Heart left ventricle (tissue), 16 donors: ENCODE measurements around the gene TFPI2. TPM values are rescaled to one million over a fixed set of nuclear protein-coding genes. Genes with fewer than 3 reads are reported as not detected.

Experiments
- ATAC-seq, 4 donors: fragments of 200-7000 bp; cut with Tn5 transposase; one replicate each; pipeline ENCODE4 v1.9.1; 2020 to 2022; ENCODE audit warnings: moderate library complexity in 4 of 4, mild to moderate bottlenecking in 3 of 4, moderate number of reproducible peaks in 1 of 4
- DNase-seq, 5 donors: peaks; one replicate each; pipeline ENCODE4 v3.0.0-alpha.2; 2020
- H3K27ac ChIP-seq, 12 donors: fragments of 200-600 bp; sonication (generic) in 4 of 12; one replicate each; pipeline versions ENCODE4 v1.5.0 to v1.8.0; 2016 to 2022; ENCODE audit warnings: mild to moderate bottlenecking in 2 of 12
- H3K27me3 ChIP-seq, 9 donors: fragments of 200-600 bp; sonication (generic) in 2 of 9; one replicate each; pipeline versions ENCODE4 v1.5.1 to v1.8.0; 2016 to 2022; ENCODE audit warnings: mild to moderate bottlenecking in 3 of 9
- H3K36me3 ChIP-seq, 9 donors: fragments of 200-600 bp; sonication (generic) in 2 of 9; one replicate each; pipeline versions ENCODE4 v1.5.0 to v1.8.0; 2018 to 2022; ENCODE audit warnings: mild to moderate bottlenecking in 2 of 9
- H3K4me1 ChIP-seq, 12 donors: fragments of 200-600 bp; sonication (generic) in 4 of 12; one replicate each; pipeline versions ENCODE4 v1.5.0 to v1.8.0; 2016 to 2022; ENCODE audit warnings: mild to moderate bottlenecking in 3 of 12
- H3K4me3 ChIP-seq, 12 donors: fragments of 200-600 bp; sonication (generic) in 4 of 12; one replicate each; pipeline versions ENCODE4 v1.5.0 to v1.8.0; 2017 to 2022; ENCODE audit warnings: mild to moderate bottlenecking in 9 of 12, moderate library complexity in 4 of 12
- H3K9me3 ChIP-seq, 12 donors: fragments of 200-600 bp; sonication (generic) in 4 of 12; one replicate each; pipeline versions ENCODE4 v1.5.0 to v1.8.0; 2016 to 2022; ENCODE audit warnings: mild to moderate bottlenecking in 1 of 12
- CTCF ChIP-seq, 12 donors: fragments of 200-600 bp; sonication (generic) in 4 of 12; IDR thresholded peaks; one replicate each; pipeline versions ENCODE4 v1.5.0 to v1.8.0; 2018 to 2022; ENCODE audit warnings: antibody characterized with exemption in 12 of 12, mild to moderate bottlenecking in 5 of 12
- POLR2A ChIP-seq, 2 donors: fragments of 450-650 bp; IDR thresholded peaks; one replicate each; pipeline ENCODE4 v1.6.1; 2017; ENCODE audit warnings: antibody characterized with exemption in 2 of 2, mild to moderate bottlenecking in 2 of 2, moderate library complexity in 2 of 2
- WGBS, 4 donors: extraction: QIAGEN DNeasy Blood & Tissue Kit in 2 of 4; methylation state at CpG; one replicate each; pipeline versions ENCODE4 v1.1.5 to v1.1.7; 2013 to 2018; 5-methylcytosine and 5-hydroxymethylcytosine counted together
- intact Hi-C, 10 donors: fragments of 100-400 bp; cut with DNase I; formaldehyde crosslinking; loops; one replicate each; pipeline versions ENCODE4 v1.11.1 to v1.14.2; 2022
- polyA plus RNA-seq, 2 donors: library from polyadenylated mRNA; stranded (reverse); fragments of 200-250 nt; gene quantifications; one replicate each; pipeline ENCODE4 v1.2.3, GENCODE V29; 2013
- total RNA-seq, 9 donors: library from RNA; depleted of rRNA in 2 of 9; stranded (reverse); fragments of >200 nt in 2 of 9; fragmentation: NEBNext Ultra II Directional in 3 of 9; extraction: Animal tissue kit (Norgen Biotek cat#: 25700) in 3 of 9; gene quantifications; one replicate each; pipeline versions ENCODE4 v1.1.0 to v1.2.4, GENCODE V29; 2016 to 2023
- donor health status: ischemic (EF 13 %, LVEDD 7.1; RV severe dilation, severe dysfunction).
- donor health status: healthy with polysubstance abuse.
- donor health status: DM: no; HTN: yes; CAD: no.
- donor health status: DM: no; HTN: no; CAD: no.
- donor health status: ischemic (EF 25% LVEDD 6.9; RV normal size, moderate dysfunction).
- donor health status: ischemic (EF 25% LVEDD 5.7; RV mildly dilated, moderate dysfunction).
- donor health status: healthy.
- donor health status: DM: yes; HTN: yes; CAD: no.
- donor health status: ischemic (EF 35%, LVEDD 5.7; RV mildly dilated, moderate dysfunction).
- donor health status: nonischemic (EF 11% LVEDD 7.7; RV severe dilation, severe dysfunction).
- donor health status: DM: yes; HTN: yes; CAD: no.
- donor health status: PGD.
- donor health status: ischemic (EF 29% LVEDD 5.4; RV normal size, mild dysfunction).
- donor health status: nonischemic (EF 23%, LVEDD 6.1; RV moderate dilation, normal function).

The TFPI2 gene
- total and polyA plus RNA-seq, 11 donors, result 0.92 to 26.8 (median 1.9) TPM

DNA sequence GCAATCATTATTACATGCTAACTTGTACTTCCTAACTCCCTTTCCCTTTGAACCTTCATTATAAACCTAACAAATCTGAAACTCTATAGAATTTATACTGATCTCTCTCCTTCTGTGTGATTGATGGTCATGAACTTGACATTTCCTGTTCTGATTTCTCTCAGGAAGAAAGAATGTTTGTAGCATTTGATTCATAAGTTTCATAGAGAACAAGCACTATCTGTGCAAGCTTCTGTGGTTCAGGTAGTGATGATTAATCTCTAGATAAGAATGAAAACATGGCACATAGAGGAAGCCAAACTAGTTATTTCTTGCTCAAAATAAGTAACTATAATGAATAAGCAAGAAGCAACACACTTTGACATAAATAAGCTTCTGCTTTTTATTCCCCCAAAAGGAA, 34.2 kb downstream of the TFPI2 start:
- Histone ChIP-seq H3K9me3 (no peaks in the 10 kb centered on the region), H3K27me3 (no peaks in the 10 kb centered on the region), H3K4me3 (no peak overlapping the region), H3K4me1 (no peaks in the 10 kb centered on the region), H3K36me3 (no peaks in the 10 kb centered on the region), H3K27ac (no peak overlapping the region)
- no peak for DNase-seq
- ATAC-seq, result no peak
- TF ChIP-seq POLR2A (IDR thresholded peaks at IDR 0.05), result no peak
- TF ChIP-seq CTCF (IDR thresholded peaks at IDR 0.05), result no peak
- intact Hi-C loops, result no loop called here

- ATAC-seq, result no peak
- no peaks in the 10 kb centered on the region for H3K9me3 ChIP-seq
- intact Hi-C loops, result no loop called here
Measured at GRCh38 chr7:93855797-93856196, 34.8 kb downstream of the TFPI2 start.

DNA sequence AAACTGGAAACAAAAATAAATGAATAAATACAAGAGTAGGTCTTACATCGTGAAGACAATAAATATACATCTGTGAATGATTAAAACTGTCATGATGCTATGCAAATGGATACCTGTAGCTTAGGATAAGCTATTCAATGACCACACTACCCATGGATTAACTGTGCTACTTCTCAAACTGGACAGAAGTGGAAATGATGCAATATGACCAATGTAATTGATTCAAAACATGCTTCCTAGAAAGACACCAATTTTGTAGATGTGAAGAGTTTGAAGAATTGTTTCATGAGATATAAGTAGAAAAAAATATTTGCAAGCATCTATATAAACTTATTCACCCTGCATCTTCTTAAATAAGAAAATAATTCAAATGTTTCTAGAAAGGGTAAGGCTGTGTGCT, 36.1 kb downstream of the TFPI2 start:
- ATAC-seq, result no peak
- DNase-seq, result no peak
- H3K27ac ChIP-seq, result no peak overlapping the region
- no peaks in the 10 kb centered on the region for H3K9me3 ChIP-seq
- intact Hi-C loops, result no loop called here
- H3K27me3 ChIP-seq, result no peaks in the 10 kb centered on the region
- no peaks in the 10 kb centered on the region for H3K4me1 ChIP-seq
- TF ChIP-seq POLR2A (IDR thresholded peaks at IDR 0.05), result no peak
- no peak overlapping the region for H3K4me3 ChIP-seq
- 86 to 96% (median 93%) methylated on average over 1 of the region's 1 CpG for WGBS, 4 donors
- H3K36me3 ChIP-seq, result no peaks in the 10 kb centered on the region

More at GRCh38 chr7:93855797-93856196, 34.8 kb downstream of the TFPI2 start:
- Histone ChIP-seq H3K4me3 (no peak overlapping the region), H3K27me3 (no peaks in the 10 kb centered on the region), H3K4me1 (no peaks in the 10 kb centered on the region), H3K36me3 (no peaks in the 10 kb centered on the region), H3K27ac (no peak overlapping the region)
- DNase-seq, result no peak
- WGBS, 4 donors, result 58 to 93% (median 84%) methylated on average over 1 of the region's 1 CpG
- TF ChIP-seq CTCF (IDR thresholded peaks at IDR 0.05) (no peak), POLR2A (IDR thresholded peaks at IDR 0.05) (no peak)

GRCh38 chr7:93851536-93851935, 39.0 kb downstream of the TFPI2 start:
- 95 to 98% (median 97%) methylated on average over 2 of the region's 2 CpGs for WGBS, 4 donors
- no peaks in the 10 kb centered on the region for H3K27me3 ChIP-seq
- no peak overlapping the region for H3K4me3 ChIP-seq
- intact Hi-C loops, result no loop called here
- H3K9me3 ChIP-seq, result no peaks in the 10 kb centered on the region
- ATAC-seq, result no peak
- no peak overlapping the region for H3K27ac ChIP-seq
- H3K4me1 ChIP-seq, result no peaks in the 10 kb centered on the region
- no peak for TF ChIP-seq POLR2A (IDR thresholded peaks at IDR 0.05)
- TF ChIP-seq CTCF (IDR thresholded peaks at IDR 0.05), result no peak
- H3K36me3 ChIP-seq, result no peaks in the 10 kb centered on the region
- no peak for DNase-seq

- no peaks in the 10 kb centered on the region for H3K9me3 ChIP-seq
- no peaks in the 10 kb centered on the region for H3K27me3 ChIP-seq
- 52 to 69% (median 56%) methylated on average over 1 of the region's 1 CpG for WGBS, 4 donors
- TF ChIP-seq POLR2A (IDR thresholded peaks at IDR 0.05) (no peak), CTCF (IDR thresholded peaks at IDR 0.05) (no peak)
- intact Hi-C loops, result no loop called here
- DNase-seq (no peak), ATAC-seq (no peak)
- H3K27ac ChIP-seq, result no peak overlapping the region
- H3K4me3 ChIP-seq, result no peak overlapping the region
- H3K36me3 ChIP-seq, result no peaks in the 10 kb centered on the region
- no peaks in the 10 kb centered on the region for H3K4me1 ChIP-seq
Measured at GRCh38 chr7:93843260-93843659, 47.3 kb downstream of the TFPI2 start.
